NCI-H187 (cell line): ENCODE results near the gene DLG2.

ENCODE experiments used
- DNase-seq, 2 experiments: peaks; one replicate each; lab custom pipeline; 2025; lab: John Stamatoyannopoulos, UW

DLG2 gene

DNA sequence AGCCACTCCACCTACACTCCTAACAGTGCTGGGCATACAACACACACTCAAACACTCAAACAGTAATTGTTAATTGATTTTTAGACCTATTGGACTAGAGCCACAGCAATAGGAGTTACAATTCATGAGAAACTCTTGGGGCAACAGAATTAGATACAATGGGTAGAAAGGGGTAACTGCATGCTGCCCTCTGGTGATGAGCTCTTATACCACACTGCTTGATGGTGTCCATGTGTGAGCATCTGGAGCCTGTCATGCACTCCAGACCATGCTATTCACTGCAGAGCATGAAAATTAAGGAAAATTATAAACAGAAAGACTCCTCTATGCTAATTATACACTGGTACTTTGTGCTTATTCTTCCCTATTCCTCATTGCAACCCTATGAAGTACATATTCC lies 1365.4 kb downstream of the DLG2 start:
- DNase-seq = no peak

DNA sequence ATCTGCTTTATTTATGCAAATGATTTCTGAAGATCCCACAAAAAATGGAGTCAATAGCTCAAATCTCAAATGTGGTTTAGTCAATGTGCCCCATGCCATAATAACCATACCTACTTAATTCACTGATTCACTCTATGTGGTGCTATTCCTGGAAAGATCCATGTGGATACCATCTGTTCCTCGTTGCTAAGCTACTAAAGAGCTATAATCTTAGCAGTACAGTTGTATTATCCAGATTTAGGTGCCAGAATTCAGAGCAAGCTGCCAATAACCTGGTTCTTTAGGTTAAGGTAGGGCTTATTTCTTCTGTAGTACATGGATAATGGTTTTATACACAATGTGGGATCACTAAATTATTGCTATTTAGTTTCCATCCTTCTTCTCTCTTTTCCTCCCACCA lies 1366.3 kb downstream of the DLG2 start:
- no peak for DNase-seq

DNA sequence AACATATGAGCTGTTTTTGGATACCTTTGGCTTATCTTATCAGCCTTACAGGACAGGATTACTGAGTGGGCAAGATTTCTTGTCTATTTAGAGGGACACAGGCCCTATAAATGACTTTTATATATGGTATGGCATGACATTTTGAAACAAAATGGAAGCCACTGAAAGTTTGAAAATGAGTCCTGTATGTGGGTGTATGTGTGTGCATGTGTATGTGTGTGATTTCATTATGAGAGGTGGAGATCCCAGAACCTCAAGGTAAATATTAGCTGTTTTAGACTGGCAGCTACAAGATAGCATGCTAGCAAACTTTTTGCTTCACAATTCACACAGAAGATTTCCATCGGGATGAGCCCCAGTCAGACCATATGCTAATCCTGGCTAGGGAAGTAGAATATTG lies 1370.5 kb downstream of the DLG2 start:
- no peak for DNase-seq

DNA sequence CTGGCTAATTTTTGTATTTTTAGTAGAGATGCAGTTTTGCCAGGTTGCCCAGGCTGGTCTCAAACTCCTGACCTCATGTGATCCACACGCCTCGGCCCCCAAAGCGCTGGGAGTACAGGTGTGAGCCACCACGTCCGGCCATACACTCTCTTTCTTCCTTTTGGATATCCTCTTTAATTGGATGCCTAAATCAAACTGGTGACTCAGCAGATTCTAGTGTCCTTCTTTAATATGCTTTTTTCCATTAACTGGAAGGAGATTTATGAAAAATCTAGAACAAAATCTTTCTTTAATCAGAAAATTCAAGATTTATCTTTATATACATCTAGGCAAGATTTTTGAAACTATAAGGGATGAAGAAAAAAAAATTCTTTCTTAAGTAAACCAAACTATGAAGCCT lies 1371.7 kb downstream of the DLG2 start:
- DNase-seq = no peak

DNA sequence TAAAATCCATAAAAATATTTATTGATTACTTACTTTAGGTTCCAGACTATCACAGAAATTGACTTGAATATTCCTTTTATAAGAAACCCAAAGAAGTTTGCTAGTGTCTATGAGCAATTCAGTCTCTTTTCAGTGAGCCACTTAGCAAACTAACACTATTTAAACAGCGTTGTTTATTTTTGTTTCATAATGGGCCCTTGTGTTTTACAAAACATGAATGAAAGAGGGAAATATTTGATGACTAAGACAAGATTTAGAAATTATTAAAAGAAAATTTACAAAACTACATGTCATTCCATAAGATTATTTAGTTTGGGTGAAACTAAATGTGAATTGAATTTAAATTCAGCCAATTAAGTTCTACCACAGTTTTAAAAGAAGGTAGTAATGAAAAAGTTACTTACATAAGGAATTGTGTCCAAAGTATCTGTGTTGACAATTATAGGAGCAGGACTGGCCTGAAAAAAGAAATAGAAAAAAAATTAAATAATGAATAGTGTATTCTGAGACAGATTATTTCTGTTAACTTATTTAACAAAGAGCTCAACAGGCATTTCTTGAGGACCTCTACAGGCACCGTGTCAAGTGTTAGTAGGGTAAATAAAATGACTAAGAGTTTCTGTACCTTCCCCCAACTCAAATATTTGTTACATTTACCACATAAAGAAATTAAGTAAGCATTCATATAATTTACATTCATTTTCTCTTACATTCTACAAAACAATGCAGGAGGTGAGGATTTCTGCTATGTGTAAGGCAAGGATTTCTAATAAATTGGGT lies 1376.1 kb downstream of the DLG2 start:
- no peak for DNase-seq

DNA sequence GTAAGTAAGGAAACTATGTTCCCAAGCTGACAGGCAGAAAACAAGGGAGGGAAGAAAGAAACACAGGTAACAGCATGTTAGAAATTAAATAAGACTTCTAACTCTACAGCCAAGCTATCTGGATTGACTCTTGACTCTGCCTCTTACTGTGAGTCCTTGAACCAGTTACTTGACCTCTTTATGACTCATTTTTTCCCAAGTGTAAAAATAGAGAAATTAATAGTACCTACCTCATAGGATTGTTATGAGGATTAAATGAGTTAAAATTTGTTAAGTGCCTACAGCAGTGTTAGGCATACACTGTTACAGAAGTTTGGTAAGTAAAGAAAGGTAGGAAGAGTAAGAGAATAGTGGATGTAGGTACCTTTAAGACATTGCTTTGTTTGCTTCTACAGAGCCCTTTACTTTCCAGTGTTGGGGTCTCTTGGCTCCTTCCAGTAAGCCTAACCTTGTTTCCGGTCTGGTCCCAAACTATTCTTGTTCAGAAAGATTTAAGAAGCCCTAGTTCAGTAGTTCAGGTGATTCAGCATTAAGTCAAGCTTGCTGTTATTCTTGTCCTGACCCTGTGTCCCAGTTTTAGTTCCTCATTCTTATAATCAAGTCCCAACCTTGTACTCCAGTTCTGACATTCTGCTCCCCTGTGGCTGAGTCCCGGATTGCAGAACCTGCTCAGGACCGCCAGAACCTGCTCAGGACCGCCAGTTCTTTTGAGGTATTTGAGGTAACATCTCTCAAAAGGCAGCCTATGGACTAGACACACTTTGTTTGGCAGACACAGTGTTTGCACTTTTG lies 1377.6 kb downstream of the DLG2 start:
- DNase-seq = no peak

DNA sequence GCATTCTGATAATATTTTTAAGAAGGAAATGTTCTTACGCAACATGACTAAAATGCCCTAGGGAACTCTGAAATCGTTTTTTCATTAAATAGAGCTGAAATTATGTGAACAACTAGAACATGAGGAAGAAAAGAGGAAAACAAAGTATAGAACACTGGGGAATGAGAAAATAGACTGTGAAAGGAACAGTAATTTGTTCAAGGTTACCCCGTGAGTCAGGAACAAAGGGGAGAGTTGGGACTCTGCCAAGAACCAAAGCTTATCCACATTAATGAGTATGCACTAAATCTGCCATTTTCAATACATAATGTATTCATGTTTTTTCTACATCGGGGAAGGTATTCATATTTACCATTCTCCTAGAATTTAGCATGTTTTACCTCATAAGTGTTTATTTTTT lies 1379.2 kb downstream of the DLG2 start:
- DNase-seq = no peak

DNA sequence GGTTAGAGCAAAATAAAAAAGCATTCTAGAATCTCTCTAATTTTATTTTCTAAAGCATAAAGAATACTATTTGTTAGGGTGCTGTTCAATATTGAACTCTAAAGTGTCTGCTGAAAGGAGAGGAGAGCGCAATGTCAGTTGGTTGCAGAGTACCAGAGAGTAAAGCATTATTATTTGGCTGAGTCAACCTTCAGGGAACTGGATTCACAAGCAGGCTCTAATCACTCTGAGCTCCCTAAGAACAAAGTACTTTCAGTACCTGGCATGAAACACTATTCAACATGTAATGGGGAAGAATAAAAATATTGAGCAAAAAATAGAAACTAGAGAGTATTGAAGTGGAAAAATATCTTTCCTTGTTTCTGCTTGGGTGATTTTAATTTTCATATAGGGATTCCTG lies 1380.0 kb downstream of the DLG2 start:
- no peak for DNase-seq

DNA sequence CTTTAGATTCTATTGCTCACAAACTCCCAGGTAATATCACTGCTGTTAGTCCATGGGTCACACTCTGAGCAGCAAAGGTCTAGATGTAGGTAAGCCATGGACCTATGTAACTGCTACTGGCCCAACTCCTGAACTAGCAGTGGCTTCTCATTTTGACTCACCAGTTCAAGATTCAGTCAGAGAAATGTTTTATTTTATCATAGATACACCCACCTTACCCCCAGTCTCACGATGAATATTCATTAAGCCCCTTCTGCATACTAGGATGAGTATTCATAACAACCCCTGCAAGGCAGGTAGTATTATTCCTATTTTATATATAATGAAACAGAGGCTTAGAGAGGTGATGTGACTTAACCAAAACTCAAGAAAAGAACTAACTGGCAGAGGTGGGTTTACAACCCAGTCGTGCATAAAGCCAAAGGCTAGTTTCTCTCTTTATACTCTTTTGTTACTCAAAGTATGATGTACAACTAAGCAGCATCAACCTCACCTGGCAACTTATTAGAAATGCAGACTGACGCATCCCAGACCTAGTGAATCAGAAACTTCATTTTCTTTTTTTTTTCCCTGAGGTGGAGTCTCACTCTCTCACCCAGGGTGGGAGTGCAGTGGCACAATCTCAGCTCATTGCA lies 1383.4 kb downstream of the DLG2 start:
- no peak for DNase-seq

DNA sequence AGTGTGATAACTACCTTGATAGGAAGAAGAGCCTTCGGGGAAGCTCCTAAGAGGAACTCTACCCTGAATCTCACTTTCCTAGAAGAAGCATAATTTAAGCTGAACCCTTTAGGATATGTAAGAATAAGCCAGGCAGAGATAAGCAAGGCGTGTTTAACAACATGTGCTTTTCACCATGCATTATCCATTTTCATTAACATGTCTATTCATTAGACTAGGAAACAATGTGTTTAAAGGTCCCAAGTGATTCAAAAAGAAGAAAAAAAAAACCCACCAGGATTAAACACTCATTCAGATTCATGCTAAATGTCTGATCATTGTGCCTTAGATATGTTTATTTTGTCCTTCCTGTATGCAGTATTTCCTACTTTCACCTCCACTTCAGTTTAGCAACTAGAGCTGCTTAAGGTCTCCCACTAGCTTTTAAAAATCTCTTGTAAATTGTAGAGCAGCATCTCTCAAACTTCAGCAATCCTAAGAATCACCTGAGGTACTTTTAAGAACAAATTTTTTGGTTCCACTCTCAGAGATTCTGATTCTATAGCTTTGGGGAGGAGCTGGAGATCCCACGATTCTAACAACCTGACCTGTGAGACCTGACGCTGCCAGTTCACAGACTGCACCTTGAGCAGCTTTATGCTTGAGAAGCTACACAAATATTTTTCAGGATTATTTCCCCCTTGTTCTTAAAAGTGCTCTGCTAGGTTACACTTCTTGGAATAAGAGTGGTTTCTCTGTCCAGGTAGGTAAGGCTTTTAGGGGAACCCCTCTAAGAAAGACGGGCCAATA lies 1385.6 kb downstream of the DLG2 start:
- no peak for DNase-seq

DNA sequence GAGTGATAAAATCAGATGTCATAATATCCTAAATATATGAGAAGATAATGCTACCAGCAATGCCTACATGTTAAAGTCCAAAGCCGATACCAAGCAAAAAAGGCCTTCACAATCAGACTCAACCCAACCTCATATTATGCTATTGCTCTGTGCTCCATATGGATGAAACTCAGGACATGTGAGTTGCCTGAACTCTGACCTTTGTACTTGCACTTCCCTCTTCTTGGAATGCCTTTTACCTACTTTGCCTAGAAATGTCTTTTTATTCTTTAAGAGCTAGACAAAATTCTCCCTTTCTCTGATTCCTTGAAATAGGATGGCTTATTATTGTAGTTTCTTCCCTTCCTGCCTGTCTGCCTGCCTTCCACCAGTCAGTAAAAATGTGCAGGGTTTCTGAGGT lies 1386.3 kb downstream of the DLG2 start:
- no peak for DNase-seq

DNA sequence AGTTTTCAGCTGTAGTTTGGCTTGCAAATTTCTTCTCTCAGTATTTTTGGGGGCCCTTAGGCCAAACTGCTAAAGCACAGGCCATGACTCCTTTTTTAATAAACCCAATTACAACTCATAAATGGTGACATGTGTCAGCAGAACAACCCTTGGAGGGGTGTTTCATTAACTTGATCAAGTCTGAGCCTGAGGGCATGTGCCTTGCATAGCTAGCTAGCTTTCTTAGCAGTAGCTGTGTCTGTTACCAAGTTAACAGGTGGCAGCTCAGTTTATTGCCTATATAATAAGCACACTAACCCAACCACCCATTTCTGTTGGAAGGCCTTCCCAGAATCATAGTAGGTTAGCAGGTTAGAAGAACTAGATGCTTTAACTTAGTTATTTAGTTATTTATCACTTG lies 1390.7 kb downstream of the DLG2 start:
- no peak for DNase-seq

DNA sequence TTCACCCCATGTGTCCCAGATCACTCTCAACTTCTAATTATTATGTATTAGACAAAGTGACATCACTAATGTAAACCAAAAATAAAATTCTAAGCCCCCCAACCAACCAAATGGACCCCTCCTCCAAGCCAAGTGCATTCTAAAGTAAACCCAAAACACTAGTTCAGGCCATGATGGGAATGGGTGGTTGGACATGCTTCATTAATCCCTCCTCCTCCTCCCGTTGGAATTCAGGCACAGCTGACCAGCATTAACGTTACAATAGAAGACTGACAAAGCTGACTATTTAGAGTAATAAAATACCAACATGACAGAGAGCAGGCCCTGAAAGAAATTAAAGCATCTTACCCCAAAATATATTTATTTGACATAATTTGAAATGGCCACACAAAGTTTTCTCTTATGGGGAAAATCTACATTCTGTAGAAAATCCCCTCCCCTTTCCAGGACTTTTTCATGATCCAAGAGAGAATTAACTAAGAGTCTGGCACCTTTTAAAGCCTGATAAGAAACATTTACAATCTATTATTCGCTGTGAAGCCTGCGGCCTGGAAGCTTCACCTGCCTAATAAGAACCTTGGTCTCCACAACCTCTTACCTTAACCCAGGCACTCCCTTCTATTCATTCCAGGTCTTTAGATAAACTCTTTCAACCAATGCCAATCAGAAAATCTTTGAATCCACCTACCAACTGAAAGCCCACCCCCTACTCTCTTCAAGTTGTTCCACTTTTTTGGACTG lies 1392.5 kb downstream of the DLG2 start:
- no peak for DNase-seq

DNA sequence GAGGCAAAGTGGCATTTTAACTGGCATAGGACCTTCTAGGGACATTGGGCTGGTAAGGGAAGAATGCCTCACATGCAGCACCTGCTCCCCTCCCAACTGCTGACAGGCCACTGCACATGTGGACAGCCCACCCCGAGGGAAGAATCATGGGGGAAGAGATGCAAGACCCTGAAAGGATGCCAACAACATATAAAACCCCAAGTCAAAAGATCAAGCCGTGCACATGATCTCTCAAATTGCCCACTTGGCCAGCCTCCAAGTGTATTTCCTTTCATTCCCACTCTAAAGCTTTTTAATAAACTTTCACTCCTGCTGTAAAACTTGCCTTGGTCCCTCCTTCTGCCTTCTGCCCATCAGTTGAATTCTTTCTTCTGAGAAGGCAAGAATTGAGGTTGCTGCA lies 1393.1 kb downstream of the DLG2 start:
- no peak for DNase-seq

DNA sequence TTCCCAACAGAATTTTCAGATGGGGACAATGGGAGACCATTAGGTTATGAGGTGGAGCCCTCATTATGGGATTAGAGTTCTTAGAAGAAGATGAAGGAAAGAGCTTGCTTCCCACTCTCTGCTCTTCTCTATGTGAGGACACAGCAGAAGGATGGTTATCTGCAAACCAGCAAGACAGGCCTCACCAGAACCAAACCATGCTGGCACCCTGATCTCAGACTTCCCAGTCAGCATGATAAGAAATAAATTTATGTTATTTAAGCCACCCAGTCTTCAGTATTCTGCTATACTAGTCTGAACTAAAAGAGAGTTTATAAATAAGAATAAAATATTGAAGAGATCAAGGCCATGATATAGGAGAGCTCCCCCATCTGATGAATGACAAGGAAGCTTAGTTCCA lies 1394.6 kb downstream of the DLG2 start:
- no peak for DNase-seq

DNA sequence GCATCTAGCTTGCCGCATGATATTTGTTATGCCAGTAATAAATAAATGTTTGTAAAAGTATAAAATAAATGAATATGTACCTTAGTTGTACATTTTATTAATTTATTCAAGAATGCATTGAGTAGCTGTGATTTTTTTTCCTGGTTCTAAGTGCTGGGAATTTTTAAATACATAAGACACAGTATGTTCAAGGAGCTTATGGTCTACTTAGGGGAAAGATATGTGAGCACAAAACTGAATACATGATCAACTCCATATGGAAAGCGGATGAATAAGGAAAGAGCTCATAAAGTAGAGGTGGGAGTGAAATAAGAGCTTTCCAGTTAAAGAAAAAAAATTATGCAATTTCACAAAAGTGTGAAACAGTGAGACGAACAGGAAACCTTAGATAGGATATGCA lies 1396.7 kb downstream of the DLG2 start:
- DNase-seq = no peak

DNA sequence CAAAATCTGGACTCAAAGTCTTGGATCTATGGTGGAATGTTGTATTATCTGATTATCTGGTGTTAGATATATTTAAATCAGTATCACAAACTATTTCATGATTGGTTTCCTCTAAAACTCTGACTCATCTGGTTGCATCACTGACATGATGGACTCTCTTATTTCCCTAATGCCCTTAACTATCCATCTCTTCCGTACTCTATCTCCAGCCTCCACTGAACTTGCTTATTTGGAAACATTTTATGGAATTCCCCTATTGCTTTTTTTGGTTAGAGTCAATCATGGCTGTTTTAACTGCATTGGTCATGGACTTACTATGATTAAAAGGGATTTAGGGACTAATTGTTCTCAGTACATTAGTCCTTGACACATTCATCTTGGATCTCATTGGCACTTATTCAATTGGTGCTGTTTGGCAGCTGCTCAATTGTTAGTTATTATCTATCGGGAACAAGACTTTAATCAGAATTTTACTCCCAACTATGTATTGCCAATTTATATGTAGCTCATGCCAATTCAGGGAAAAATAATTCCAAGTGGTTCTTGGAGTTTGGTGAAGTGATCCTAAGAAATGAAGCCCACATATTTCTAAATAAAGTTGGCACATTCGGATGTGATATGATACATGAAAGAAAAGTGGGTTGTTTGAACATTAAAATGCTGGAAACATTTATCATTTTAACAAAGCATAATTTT lies 1399.0 kb downstream of the DLG2 start:
- DNase-seq = no peak

DNA sequence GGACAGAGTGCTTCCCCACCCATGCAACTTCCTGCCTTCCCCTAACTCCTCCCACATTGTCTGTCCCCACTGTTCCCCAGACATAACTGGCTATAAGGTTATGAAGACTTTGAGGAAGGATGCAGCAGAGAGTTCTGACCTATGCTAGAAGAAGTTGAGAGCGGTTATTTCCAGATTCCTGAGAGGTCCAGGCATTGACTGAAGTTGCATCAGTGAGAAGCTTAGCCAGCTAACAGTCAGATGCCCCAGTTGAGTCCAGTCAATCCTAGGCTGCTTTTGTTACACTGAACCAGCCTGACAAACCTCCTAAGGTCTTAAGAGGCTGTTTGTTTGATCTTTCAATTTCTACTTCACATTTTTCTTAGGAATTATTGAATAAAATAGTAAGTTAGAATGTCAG lies 1403.1 kb downstream of the DLG2 start:
- no peak for DNase-seq

DNA sequence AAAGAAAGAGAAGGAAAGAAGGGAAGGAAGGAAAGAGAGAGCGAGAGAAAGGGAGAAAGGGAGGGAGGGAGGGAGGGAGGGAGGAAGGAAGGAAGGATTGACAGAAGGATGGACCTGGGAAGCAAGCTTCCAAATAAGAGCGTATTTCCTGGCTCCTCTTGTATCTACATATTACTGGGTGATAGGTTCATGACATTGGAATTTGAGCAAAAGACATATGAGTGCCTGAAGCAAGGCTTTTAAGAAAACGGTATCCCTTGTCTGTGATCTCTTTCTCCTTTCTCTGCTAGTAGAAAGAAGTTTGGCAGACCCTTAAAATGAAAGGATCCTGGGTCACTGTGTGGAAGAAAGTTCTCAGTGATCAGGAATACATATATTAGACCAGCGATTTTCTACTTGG lies 1408.8 kb downstream of the DLG2 start:
- DNase-seq = no peak

DNA sequence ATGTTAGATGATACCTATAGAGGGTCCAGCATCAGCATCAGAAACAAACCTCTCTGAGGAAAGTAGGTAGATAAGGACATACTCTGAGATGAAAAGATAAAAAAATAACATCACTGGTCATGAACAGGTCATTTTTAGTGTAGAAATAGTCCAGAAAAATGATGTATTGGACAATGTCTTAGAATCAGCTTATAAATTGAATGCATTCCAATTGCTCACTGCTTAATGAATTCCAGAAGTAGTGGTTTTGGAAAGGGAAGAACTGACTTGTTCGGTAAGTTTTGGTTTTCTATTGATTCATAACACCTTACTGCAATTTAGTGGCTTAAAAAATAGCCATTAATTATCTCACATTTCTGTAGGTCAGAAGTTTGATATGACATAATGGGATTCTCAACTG lies 1411.5 kb downstream of the DLG2 start:
- no peak for DNase-seq

DNA sequence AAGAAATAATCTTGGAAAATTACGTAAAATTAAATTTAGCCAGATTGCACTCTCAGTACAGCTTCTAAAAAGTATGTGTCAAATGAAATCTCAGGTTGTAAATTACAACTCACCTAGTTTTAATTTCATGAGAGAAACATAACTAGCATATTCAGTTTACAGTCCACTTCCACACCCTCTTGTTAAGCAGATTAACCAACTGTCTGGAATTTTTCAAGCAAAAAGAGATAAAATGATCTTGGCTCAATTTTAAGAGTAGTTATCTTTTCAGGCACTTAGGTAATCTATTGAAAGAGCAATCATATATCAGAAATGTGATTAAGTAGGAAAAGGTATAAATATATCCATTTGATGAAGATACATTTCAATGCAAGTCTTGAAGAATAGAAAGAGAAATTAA lies 1412.6 kb downstream of the DLG2 start:
- no peak for DNase-seq
